Bronchial epithelial cell (primary cell): ENCODE measurements around the gene CISH. TPM values are rescaled to one million over a fixed set of nuclear protein-coding genes. Genes with fewer than 3 reads are reported as not detected.
A peak's percentile ranks its signal among the peaks of the same experiment; 100 is the strongest.

ENCODE experiments used
- DNase-seq: peaks from one replicate; pipeline ENCODE4 v3.0.0-alpha.2; 2010; ENCODE audit warnings: low read depth
- FAIRE-seq: peaks from 2 replicates; lab custom pipeline; 2011; peaks lifted over from hg19 to GRCh38; lab: Jason Lieb, UNC
- H3K27me3 ChIP-seq: 2 replicates; pipeline ENCODE4 v1.5.1; 2011; ENCODE audit warnings: low read length; ENCODE audit not compliant: control insufficient read depth, insufficient read depth
- H3K36me3 ChIP-seq: 2 replicates; pipeline ENCODE4 v1.5.1; 2011; ENCODE audit warnings: low read length; ENCODE audit not compliant: control insufficient read depth, insufficient read depth
- H3K4me3 ChIP-seq: 2 replicates; pipeline ENCODE4 v1.5.1; 2011; ENCODE audit warnings: mild to moderate bottlenecking, low read depth, low read length, control low read depth
- CTCF ChIP-seq: IDR thresholded peaks from 2 replicates; pipeline ENCODE4 v1.5.1; 2011; ENCODE audit warnings: mild to moderate bottlenecking, moderate library complexity, low read length, control low read depth, inconsistent platforms; ENCODE audit not compliant: insufficient read depth, severe bottlenecking
- total RNA-seq: library from RNA; depleted of rRNA; stranded (reverse); fragments of >200 nt; gene quantifications from 2 replicates; pipeline ENCODE4 v1.2.1, GENCODE V29; 2014

The CISH gene
- total RNA-seq, 1 donor from 2014 or later = 0.26 TPM

DNA sequence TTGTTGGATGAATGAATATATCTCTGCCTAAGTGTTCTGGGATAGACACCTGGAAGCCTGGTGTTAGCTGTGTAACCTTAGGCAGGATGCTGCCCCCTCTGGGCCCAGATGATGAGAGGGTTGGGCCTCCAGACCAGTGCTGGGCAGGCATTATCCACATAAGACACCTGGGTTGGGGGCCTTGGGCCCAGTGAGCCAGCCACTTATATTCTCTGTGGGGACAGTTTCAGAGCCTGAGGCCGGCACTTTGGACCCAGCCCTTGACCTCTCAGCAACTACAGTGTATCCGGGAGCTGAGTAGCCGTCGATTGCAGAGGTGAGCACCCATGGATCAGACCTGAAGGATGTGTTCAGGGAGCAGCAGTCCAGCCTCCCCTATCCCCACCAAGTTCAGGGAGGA lies 40.1 kb downstream of the CISH start:
- no peaks in the 10 kb centered on the region for H3K27me3 ChIP-seq
- DNase-seq (no peak), FAIRE-seq (no peak)
- peaks cover 9% of the 10 kb centered on the region for H3K36me3 ChIP-seq
- H3K4me3 ChIP-seq = no peak overlapping the region
- no peak for TF ChIP-seq CTCF

DNA sequence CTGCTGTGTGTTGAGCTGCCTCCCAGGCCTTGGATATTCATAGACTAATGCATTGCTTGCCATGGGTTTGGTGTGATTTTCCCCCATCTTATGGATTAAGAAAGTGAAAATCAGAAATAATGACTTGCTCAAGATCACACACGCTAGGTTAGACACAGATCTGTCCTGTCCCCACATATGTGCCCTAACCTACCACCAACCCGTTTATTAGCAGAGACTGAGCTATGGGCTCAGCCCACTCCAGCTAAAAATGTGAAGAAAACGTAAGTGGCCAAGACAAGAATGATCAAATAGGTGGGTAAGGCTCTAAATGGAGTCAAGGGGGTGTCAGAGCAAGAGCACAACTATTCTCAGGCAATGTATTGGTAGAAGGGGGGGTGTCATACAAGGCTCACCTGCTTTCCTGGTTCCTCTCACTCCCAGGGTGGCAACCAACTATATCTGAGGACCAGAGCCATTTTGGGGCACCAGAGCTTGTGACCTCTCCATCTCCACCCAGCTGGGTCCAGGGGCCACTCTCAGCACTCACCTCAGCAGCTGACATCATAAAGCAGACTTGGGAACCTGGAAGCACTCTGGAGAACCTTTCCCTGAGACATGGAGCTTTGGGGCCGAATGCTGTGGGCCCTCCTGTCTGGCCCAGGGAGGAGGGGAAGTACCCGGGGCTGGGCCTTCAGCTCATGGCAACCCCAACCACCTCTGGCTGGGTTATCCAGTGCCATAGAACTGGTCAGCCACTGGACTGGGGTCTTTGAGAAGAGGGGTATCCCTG lies 40.9 kb downstream of the CISH start:
- no peak for TF ChIP-seq CTCF
- H3K4me3 ChIP-seq = no peak overlapping the region
- DNase-seq (no peak), FAIRE-seq (no peak)
- H3K36me3 ChIP-seq = peaks cover 9% of the 10 kb centered on the region
- H3K27me3 ChIP-seq = no peaks in the 10 kb centered on the region

GRCh38 chr3:50568947-50569749 lies 42.4 kb downstream of the CISH start, which contains the start of gene HEMK1:
HEMK1 (plus strand) TSS chr3:50569522; CDS start chr3:50571105, 1,583 bp downstream.
- H3K36me3 ChIP-seq = peaks cover 9% of the 10 kb centered on the region
- no peaks in the 10 kb centered on the region for H3K27me3 ChIP-seq
- TF ChIP-seq CTCF = no peak
- DNase-seq (peak; percentile 83), FAIRE-seq (no peak)
- peak within 1 kb of the TSS; percentile 91 for H3K4me3 ChIP-seq

- DNase-seq = peak; percentile 60
- Histone ChIP-seq H3K36me3 (peaks cover 2% of the 10 kb centered on the region), H3K4me3 (peak within 1 kb of the TSS; percentile 39), H3K27me3 (no peaks in the 10 kb centered on the region)
- FAIRE-seq = no peak
- TF ChIP-seq CTCF = no peak
Observed at GRCh38 chr3:50567386-50568167, 44.0 kb downstream of the CISH start, which contains the start of gene C3orf18. C3orf18 (minus strand) TSS chr3:50567747; CDS start chr3:50565699, 2,048 bp downstream.

GRCh38 chr3:50567011-50567385 lies 44.6 kb downstream of the CISH start:
- FAIRE-seq (no peak), DNase-seq (no peak)
- Histone ChIP-seq H3K4me3 (peak overlapping the region; percentile 39), H3K27me3 (no peaks in the 10 kb centered on the region), H3K36me3 (no peaks in the 10 kb centered on the region)
- TF ChIP-seq CTCF = no peak
